Suprapubic skin (tissue), 4 donors: Measurements from ENCODE around the gene PDE5A. TPM values are rescaled to one million over a fixed set of nuclear protein-coding genes. Genes with fewer than 3 reads are reported as not detected.

Experiments used
- DNase-seq, 2 donors: peaks; one replicate each; pipeline ENCODE4 v3.0.0-alpha.2; 2019; ENCODE audit warnings: low spot score in 2 of 2
- H3K27ac ChIP-seq: fragments of 200-600 bp; sonication (generic); one replicate; pipeline ENCODE4 v1.5.1; 2019
- H3K27me3 ChIP-seq: fragments of 200-600 bp; sonication (generic); one replicate; pipeline ENCODE4 v1.5.1; 2019
- H3K36me3 ChIP-seq: fragments of 200-600 bp; sonication (generic); one replicate; pipeline ENCODE4 v1.5.1; 2019
- H3K4me1 ChIP-seq: fragments of 200-600 bp; sonication (generic); one replicate; pipeline ENCODE4 v1.5.1; 2019
- H3K4me3 ChIP-seq: fragments of 200-600 bp; sonication (generic); one replicate; pipeline ENCODE4 v1.5.1; 2019; ENCODE audit warnings: mild to moderate bottlenecking
- H3K9me3 ChIP-seq: fragments of 200-600 bp; sonication (generic); one replicate; pipeline ENCODE4 v1.5.1; 2019
- CTCF ChIP-seq, 2 donors: fragments of 200-600 bp in 1 of 2; fragments of 450-650 bp in 1 of 2; sonication (generic) in 1 of 2; IDR thresholded peaks; one replicate each; pipeline ENCODE4 v1.5.1; 2016 to 2019; ENCODE audit warnings: antibody characterized with exemption in 2 of 2, mild to moderate bottlenecking in 1 of 2, moderate library complexity in 1 of 2
- EP300 ChIP-seq: sonication (generic); formaldehyde crosslinking; IDR thresholded peaks from one replicate; pipeline ENCODE4 v1.6.1; 2017; ENCODE audit warnings: antibody characterized with exemption
- POLR2A ChIP-seq, 2 donors: fragments of 450-650 bp; IDR thresholded peaks; one replicate each; pipeline ENCODE4 v1.6.1; 2017; ENCODE audit warnings: antibody characterized with exemption in 2 of 2, mild to moderate bottlenecking in 2 of 2, moderate library complexity in 2 of 2
- POLR2AphosphoS5 ChIP-seq, 3 donors: sonication (generic); formaldehyde crosslinking; IDR thresholded peaks; one replicate each; pipeline ENCODE4 v1.6.1; 2017; ENCODE audit warnings: antibody characterized with exemption in 3 of 3
- WGBS: methylation state at CpG from one replicate; pipeline ENCODE4 v1.1.5; 2018; 5-methylcytosine and 5-hydroxymethylcytosine counted together
- total RNA-seq, 4 donors: library from RNA; depleted of rRNA; stranded (reverse); fragments of >200 nt; gene quantifications; one replicate each; pipeline ENCODE4 v1.1.0, GENCODE V29; 2016

PDE5A gene
- total RNA-seq, result 10 to 100 TPM in 2 of 4 donors, 1 to 10 TPM in 2; 6.4 to 20.0 (median 9.8) TPM

GRCh38 chr4:119628281-119629141 lies at the start of gene PDE5A:
Gene PDE5A, minus strand, starts transcription at chr4:119628804. Its CDS starts 133 bp downstream, at chr4:119628671.
- peak; percentile 81 to 85 for DNase-seq
- peaks cover 25% of the 10 kb centered on the region for H3K4me1 ChIP-seq
- no peaks in the 10 kb centered on the region for H3K9me3 ChIP-seq
- peak within 1 kb of the TSS; percentile 71 for H3K27ac ChIP-seq
- H3K27me3 ChIP-seq, result peaks cover 7% of the 10 kb centered on the region
- TF ChIP-seq EP300 (no peak), CTCF (IDR thresholded peaks at IDR 0.05) (peak; percentile 47 to 90), POLR2A (IDR thresholded peaks at IDR 0.05) (no peak), POLR2AphosphoS5 (IDR thresholded peaks at IDR 0.05) (no peak)
- WGBS, result 3% methylated on average over 20 of the region's 65 CpGs
- H3K36me3 ChIP-seq, result no peaks in the 10 kb centered on the region
- peak within 1 kb of the TSS; percentile 75 for H3K4me3 ChIP-seq

- DNase-seq, result no peak
- WGBS, result 94% methylated on average over 3 of the region's 3 CpGs
- no peak overlapping the region for H3K27ac ChIP-seq
- TF ChIP-seq POLR2AphosphoS5 (IDR thresholded peaks at IDR 0.05) (no peak), CTCF (IDR thresholded peaks at IDR 0.05) (no peak), EP300 (no peak), POLR2A (IDR thresholded peaks at IDR 0.05) (no peak)
- H3K4me1 ChIP-seq, result no peaks in the 10 kb centered on the region
- H3K9me3 ChIP-seq, result no peaks in the 10 kb centered on the region
- no peaks in the 10 kb centered on the region for H3K27me3 ChIP-seq
- no peaks in the 10 kb centered on the region for H3K36me3 ChIP-seq
- no peak overlapping the region for H3K4me3 ChIP-seq
Measured at GRCh38 chr4:119676101-119676500, 47.5 kb upstream of the PDE5A start.

- WGBS, result 90% methylated on average over 2 of the region's 2 CpGs
- TF ChIP-seq POLR2A (IDR thresholded peaks at IDR 0.05) (no peak), CTCF (IDR thresholded peaks at IDR 0.05) (no peak), EP300 (no peak), POLR2AphosphoS5 (IDR thresholded peaks at IDR 0.05) (no peak)
- H3K27ac ChIP-seq, result no peak overlapping the region
Measured at GRCh38 chr4:119675391-119675790, 46.8 kb upstream of the PDE5A start.

GRCh38 chr4:119672938-119673337 lies 44.3 kb upstream of the PDE5A start:
- Histone ChIP-seq H3K4me3 (no peak overlapping the region), H3K27ac (no peak overlapping the region), H3K27me3 (no peaks in the 10 kb centered on the region), H3K9me3 (no peaks in the 10 kb centered on the region), H3K36me3 (no peaks in the 10 kb centered on the region), H3K4me1 (no peaks in the 10 kb centered on the region)
- no peak for DNase-seq
- 93% methylated on average over 1 of the region's 1 CpG for WGBS
- no peak for TF ChIP-seq POLR2A (IDR thresholded peaks at IDR 0.05)
- no peak for TF ChIP-seq CTCF (IDR thresholded peaks at IDR 0.05)
- no peak for TF ChIP-seq EP300
- no peak for TF ChIP-seq POLR2AphosphoS5 (IDR thresholded peaks at IDR 0.05)

More at GRCh38 chr4:119675391-119675790, 46.8 kb upstream of the PDE5A start:
- no peak for DNase-seq
- Histone ChIP-seq H3K36me3 (no peaks in the 10 kb centered on the region), H3K4me1 (no peaks in the 10 kb centered on the region), H3K4me3 (no peak overlapping the region), H3K27me3 (no peaks in the 10 kb centered on the region), H3K9me3 (no peaks in the 10 kb centered on the region)

- H3K36me3 ChIP-seq, result no peaks in the 10 kb centered on the region
- H3K27me3 ChIP-seq, result no peaks in the 10 kb centered on the region
- TF ChIP-seq POLR2A (IDR thresholded peaks at IDR 0.05) (no peak), POLR2AphosphoS5 (IDR thresholded peaks at IDR 0.05) (no peak), CTCF (IDR thresholded peaks at IDR 0.05) (no peak), EP300 (no peak)
- no peaks in the 10 kb centered on the region for H3K9me3 ChIP-seq
- no peak overlapping the region for H3K4me3 ChIP-seq
- no peak for DNase-seq
- no peaks in the 10 kb centered on the region for H3K4me1 ChIP-seq
- WGBS, result 78% methylated on average over 2 of the region's 2 CpGs
- no peak overlapping the region for H3K27ac ChIP-seq
Measured at GRCh38 chr4:119672086-119672485, 43.5 kb upstream of the PDE5A start.
